Measurements from ENCODE around the gene SH3RF1. TPM values are rescaled to one million over a fixed set of nuclear protein-coding genes. Genes with fewer than 3 reads are reported as not detected.

The SH3RF1 gene
- total RNA-seq, 1 experiment from 2014 or later = 16.6 TPM

DNA sequence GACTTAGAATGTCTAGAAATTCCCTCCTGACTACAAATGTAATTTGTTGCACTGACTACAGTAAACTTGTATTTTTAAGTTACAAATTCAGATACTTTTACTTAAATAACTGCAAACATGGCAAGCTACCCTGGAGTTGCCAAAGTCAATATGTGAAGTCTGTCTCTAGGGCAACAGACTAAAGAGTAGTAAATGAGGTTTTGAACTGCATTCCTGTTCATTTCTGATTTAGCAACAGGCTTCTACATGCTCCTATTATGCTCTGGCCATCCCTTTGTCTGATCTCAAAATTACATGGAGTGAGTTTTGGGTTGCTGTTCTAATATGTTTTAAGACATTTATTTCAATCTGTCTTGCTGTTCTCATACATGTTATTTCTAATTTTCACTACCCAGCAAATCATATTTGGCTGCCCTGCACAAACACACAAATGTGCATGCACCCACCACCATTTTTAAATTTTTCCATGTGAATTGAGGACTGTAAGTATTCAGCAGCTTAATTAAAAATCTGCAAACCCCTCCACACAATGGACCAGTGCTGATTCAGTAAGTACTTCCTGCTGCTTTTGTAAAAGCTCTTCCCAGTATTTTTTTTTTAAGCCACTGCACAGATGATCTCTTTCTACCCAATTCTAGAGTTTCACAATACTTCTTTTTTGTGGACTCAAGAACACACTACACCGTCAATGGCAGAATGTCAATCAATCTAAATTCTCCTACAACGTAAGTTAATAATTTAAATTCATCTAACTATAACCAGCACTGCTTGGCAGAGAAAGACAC is 26.7 kb downstream of the SH3RF1 start:
- Mint-ChIP-seq H3K27ac (peak overlapping the region; percentile 87), H3K27me3 (ENCODE audit: low read depth) (no peaks in the 10 kb centered on the region), H3K36me3 (peaks cover 8% of the 10 kb centered on the region), H3K4me3 (peak overlapping the region; percentile 23), H3K9me3 (peaks cover 8% of the 10 kb centered on the region), H3K4me1 (peaks cover 43% of the 10 kb centered on the region)
- ChIA-PET POLR2A (no interaction called here), CTCF (no interaction called here)
- peak; percentile 77 for ATAC-seq
- no peak for DNase-seq (ENCODE audit: low spot score)
- no peak for TF ChIP-seq IRF2 (CRISPR knock-in tag; IDR thresholded peaks at IDR 0.05; ENCODE audit: borderline replicate concordance, low read depth)
- TF ChIP-seq NR3C1 (CRISPR knock-in tag; conservative IDR thresholded peaks at IDR 0.05; ENCODE audit: low read depth) = no peak
- TF ChIP-seq CREM (CRISPR knock-in tag; IDR thresholded peaks at IDR 0.05) = no peak
- TF ChIP-seq JAZF1 (CRISPR knock-in tag; IDR thresholded peaks at IDR 0.05) = no peak
- TF ChIP-seq, protein P1, sequence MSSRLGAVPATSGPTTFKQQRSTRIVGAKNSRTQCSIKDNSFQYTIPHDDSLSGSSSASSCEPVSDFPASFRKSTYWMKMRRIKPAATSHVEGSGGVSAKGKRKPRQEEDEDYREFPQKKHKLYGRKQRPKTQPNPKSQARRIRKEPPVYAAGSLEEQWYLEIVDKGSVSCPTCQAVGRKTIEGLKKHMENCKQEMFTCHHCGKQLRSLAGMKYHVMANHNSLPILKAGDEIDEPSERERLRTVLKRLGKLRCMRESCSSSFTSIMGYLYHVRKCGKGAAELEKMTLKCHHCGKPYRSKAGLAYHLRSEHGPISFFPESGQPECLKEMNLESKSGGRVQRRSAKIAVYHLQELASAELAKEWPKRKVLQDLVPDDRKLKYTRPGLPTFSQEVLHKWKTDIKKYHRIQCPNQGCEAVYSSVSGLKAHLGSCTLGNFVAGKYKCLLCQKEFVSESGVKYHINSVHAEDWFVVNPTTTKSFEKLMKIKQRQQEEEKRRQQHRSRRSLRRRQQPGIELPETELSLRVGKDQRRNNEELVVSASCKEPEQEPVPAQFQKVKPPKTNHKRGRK (CRISPR knock-in tag; IDR thresholded peaks at IDR 0.05; ENCODE audit: borderline replicate concordance) = no peak
- no peak for TF ChIP-seq ZNF416 (CRISPR knock-in tag; IDR thresholded peaks at IDR 0.05)
- TF ChIP-seq, protein P2, sequence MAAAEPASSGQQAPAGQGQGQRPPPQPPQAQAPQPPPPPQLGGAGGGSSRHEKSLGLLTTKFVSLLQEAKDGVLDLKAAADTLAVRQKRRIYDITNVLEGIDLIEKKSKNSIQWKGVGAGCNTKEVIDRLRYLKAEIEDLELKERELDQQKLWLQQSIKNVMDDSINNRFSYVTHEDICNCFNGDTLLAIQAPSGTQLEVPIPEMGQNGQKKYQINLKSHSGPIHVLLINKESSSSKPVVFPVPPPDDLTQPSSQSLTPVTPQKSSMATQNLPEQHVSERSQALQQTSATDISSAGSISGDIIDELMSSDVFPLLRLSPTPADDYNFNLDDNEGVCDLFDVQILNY (CRISPR knock-in tag; IDR thresholded peaks at IDR 0.05) = no peak
- TF ChIP-seq, protein P3, sequence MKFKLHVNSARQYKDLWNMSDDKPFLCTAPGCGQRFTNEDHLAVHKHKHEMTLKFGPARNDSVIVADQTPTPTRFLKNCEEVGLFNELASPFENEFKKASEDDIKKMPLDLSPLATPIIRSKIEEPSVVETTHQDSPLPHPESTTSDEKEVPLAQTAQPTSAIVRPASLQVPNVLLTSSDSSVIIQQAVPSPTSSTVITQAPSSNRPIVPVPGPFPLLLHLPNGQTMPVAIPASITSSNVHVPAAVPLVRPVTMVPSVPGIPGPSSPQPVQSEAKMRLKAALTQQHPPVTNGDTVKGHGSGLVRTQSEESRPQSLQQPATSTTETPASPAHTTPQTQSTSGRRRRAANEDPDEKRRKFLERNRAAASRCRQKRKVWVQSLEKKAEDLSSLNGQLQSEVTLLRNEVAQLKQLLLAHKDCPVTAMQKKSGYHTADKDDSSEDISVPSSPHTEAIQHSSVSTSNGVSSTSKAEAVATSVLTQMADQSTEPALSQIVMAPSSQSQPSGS (CRISPR knock-in tag; IDR thresholded peaks at IDR 0.05; ENCODE audit: borderline replicate concordance, low read depth) = no peak
- TF ChIP-seq TEAD4 (CRISPR knock-in tag; IDR thresholded peaks at IDR 0.05) = no peak
- TF ChIP-seq, protein P4, sequence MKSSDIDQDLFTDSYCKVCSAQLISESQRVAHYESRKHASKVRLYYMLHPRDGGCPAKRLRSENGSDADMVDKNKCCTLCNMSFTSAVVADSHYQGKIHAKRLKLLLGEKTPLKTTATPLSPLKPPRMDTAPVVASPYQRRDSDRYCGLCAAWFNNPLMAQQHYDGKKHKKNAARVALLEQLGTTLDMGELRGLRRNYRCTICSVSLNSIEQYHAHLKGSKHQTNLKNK (CRISPR knock-in tag; IDR thresholded peaks at IDR 0.05) = no peak
- TF ChIP-seq MYBL2 (CRISPR knock-in tag; IDR thresholded peaks at IDR 0.05) = no peak

DNA sequence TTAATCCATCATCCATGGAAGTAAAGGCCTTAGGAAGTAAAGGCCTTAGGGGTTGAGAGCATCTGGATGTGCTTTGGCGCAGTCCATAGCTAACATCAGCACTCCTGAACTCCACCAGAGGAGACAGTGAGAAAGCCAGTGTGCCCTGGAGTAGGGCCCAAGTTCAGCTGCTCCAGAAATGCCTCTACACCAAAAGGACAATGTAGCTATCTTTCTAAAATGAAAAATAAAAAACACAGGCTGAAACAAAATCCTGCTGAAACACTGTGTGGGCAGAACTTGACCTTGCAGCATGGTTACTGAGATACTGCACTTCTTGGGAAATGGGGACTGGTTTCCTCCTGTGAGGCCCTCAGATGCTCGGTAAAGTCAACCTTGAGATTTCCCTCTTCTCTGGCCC is 29.3 kb downstream of the SH3RF1 start:
- DNase-seq (ENCODE audit: low spot score) (no peak), ATAC-seq (no peak)
- H3K27ac Mint-ChIP-seq = 0 out of 2 replicates have a peak overlapping the region, but pooled peaks have one; percentile 28
- H3K9me3 Mint-ChIP-seq = peaks cover 5% of the 10 kb centered on the region
- ChIA-PET CTCF (no interaction called here), POLR2A (no interaction called here)
- H3K4me1 Mint-ChIP-seq = peaks cover 39% of the 10 kb centered on the region
- H3K36me3 Mint-ChIP-seq = peaks cover 3% of the 10 kb centered on the region; the same call in 1 of the 2 replicates
- no peak overlapping the region for H3K4me3 Mint-ChIP-seq
- TF ChIP-seq TEAD4 (CRISPR knock-in tag; IDR thresholded peaks at IDR 0.05) = no peak
- TF ChIP-seq, protein P5, sequence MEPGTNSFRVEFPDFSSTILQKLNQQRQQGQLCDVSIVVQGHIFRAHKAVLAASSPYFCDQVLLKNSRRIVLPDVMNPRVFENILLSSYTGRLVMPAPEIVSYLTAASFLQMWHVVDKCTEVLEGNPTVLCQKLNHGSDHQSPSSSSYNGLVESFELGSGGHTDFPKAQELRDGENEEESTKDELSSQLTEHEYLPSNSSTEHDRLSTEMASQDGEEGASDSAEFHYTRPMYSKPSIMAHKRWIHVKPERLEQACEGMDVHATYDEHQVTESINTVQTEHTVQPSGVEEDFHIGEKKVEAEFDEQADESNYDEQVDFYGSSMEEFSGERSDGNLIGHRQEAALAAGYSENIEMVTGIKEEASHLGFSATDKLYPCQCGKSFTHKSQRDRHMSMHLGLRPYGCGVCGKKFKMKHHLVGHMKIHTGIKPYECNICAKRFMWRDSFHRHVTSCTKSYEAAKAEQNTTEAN (CRISPR knock-in tag; IDR thresholded peaks at IDR 0.05) = no peak
- H3K27me3 Mint-ChIP-seq (ENCODE audit: low read depth) = no peaks in the 10 kb centered on the region

DNA sequence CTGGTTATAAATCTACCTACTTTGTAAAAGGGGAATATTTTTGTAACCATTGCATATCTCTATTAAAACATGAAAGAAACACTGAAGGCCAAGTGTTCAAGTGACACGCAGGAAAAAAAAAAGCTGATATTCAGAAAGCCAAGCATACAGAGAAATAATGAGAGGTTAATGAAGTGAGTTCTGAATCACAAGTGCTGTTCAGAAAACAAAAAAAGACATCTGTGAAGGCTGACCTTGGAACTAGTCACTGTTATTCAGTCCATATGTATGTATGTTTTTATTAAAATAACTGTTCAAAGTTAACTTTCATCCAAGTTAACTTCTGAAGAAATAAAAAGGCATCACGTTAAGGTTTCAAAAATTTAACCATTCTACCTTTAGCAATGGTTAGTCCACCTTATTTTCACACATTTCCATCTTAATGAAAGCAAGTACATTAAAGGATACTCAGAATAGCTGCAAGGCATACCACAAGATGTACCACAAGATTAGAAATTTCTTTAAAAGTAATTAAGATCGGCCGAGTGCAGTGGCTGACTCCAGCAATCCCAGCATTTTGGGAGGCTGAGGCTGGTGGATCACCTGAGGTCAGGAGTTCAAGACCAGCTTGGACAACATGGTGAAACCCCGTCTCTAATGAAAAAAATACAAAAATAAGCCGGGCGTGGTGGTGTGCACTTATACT is 31.4 kb downstream of the SH3RF1 start:
- H3K4me1 Mint-ChIP-seq = peaks cover 24% of the 10 kb centered on the region
- H3K27ac Mint-ChIP-seq = no peak overlapping the region
- ChIA-PET POLR2A (no interaction called here), CTCF (interaction anchor here (1.0 kb wide), 1 partner anchor 31 kb away, joined by 3 read pairs; no protein-coding TSS in a partner anchor)
- peaks cover 5% of the 10 kb centered on the region for H3K9me3 Mint-ChIP-seq
- ATAC-seq (no peak), DNase-seq (ENCODE audit: low spot score) (no peak)
- H3K36me3 Mint-ChIP-seq = peaks cover 3% of the 10 kb centered on the region; the same call in 1 of the 2 replicates
- no peaks in the 10 kb centered on the region for H3K27me3 Mint-ChIP-seq (ENCODE audit: low read depth)
- no peak overlapping the region for H3K4me3 Mint-ChIP-seq
- TF ChIP-seq, protein P6, sequence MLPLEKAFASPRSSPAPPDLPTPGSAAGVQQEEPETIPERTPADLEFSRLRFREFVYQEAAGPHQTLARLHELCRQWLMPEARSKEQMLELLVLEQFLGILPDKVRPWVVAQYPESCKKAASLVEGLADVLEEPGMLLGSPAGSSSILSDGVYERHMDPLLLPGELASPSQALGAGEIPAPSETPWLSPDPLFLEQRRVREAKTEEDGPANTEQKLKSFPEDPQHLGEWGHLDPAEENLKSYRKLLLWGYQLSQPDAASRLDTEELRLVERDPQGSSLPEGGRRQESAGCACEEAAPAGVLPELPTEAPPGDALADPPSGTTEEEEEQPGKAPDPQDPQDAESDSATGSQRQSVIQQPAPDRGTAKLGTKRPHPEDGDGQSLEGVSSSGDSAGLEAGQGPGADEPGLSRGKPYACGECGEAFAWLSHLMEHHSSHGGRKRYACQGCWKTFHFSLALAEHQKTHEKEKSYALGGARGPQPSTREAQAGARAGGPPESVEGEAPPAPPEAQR (CRISPR knock-in tag; IDR thresholded peaks at IDR 0.05) = no peak
- TF ChIP-seq, protein P7, sequence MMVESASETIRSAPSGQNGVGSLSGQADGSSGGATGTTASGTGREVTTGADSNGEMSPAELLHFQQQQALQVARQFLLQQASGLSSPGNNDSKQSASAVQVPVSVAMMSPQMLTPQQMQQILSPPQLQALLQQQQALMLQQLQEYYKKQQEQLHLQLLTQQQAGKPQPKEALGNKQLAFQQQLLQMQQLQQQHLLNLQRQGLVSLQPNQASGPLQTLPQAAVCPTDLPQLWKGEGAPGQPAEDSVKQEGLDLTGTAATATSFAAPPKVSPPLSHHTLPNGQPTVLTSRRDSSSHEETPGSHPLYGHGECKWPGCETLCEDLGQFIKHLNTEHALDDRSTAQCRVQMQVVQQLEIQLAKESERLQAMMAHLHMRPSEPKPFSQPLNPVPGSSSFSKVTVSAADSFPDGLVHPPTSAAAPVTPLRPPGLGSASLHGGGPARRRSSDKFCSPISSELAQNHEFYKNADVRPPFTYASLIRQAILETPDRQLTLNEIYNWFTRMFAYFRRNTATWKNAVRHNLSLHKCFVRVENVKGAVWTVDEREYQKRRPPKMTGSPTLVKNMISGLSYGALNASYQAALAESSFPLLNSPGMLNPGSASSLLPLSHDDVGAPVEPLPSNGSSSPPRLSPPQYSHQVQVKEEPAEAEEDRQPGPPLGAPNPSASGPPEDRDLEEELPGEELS (CRISPR knock-in tag; IDR thresholded peaks at IDR 0.05) = no peak
- TF ChIP-seq, protein P8, sequence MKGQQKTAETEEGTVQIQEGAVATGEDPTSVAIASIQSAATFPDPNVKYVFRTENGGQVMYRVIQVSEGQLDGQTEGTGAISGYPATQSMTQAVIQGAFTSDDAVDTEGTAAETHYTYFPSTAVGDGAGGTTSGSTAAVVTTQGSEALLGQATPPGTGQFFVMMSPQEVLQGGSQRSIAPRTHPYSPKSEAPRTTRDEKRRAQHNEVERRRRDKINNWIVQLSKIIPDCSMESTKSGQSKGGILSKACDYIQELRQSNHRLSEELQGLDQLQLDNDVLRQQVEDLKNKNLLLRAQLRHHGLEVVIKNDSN (CRISPR knock-in tag; IDR thresholded peaks at IDR 0.05) = no peak
- TF ChIP-seq, protein P5 (CRISPR knock-in tag; IDR thresholded peaks at IDR 0.05) = no peak
- no peak for TF ChIP-seq SP1 (CRISPR knock-in tag; conservative IDR thresholded peaks at IDR 0.05)
